Mucosa of rectum (tissue), 2 donors: ENCODE data around the gene SH3PXD2B.

Experiments used
- H3K27ac ChIP-seq, 2 donors: one replicate each; pipeline ENCODE4 v1.7.0; 2013; ENCODE audit warnings: inconsistent platforms in 2 of 2, low read depth in 2 of 2, low read length in 2 of 2
- H3K27me3 ChIP-seq, 2 donors: one replicate each; pipeline ENCODE4 v1.7.0; 2013; ENCODE audit warnings: low read length in 2 of 2; ENCODE audit not compliant: control insufficient read depth in 2 of 2, insufficient read depth in 2 of 2
- H3K36me3 ChIP-seq, 2 donors: one replicate each; pipeline ENCODE4 v1.7.0; 2013; ENCODE audit warnings: low read length in 2 of 2; ENCODE audit not compliant: control insufficient read depth in 2 of 2, insufficient read depth in 2 of 2
- H3K4me1 ChIP-seq, 2 donors: one replicate each; pipeline ENCODE4 v1.7.0; 2013; ENCODE audit warnings: low read length in 2 of 2, mild to moderate bottlenecking in 1 of 2; ENCODE audit not compliant: control insufficient read depth in 2 of 2, insufficient read depth in 2 of 2
- H3K4me3 ChIP-seq, 2 donors: one replicate each; pipeline ENCODE4 v1.7.0; 2013; ENCODE audit warnings: low read length in 2 of 2
- H3K9ac ChIP-seq, 2 donors: one replicate each; pipeline ENCODE4 v1.7.0; 2013; ENCODE audit warnings: low read length in 2 of 2, low read depth in 1 of 2, mild to moderate bottlenecking in 1 of 2
- H3K9me3 ChIP-seq, 2 donors: one replicate each; pipeline ENCODE4 v1.7.0; 2013; ENCODE audit warnings: low read length in 2 of 2; ENCODE audit not compliant: control insufficient read depth in 2 of 2
- donor health status: healthy.
- donor health status: Normal muscosa, but diverticular disease.

The SH3PXD2B gene

DNA sequence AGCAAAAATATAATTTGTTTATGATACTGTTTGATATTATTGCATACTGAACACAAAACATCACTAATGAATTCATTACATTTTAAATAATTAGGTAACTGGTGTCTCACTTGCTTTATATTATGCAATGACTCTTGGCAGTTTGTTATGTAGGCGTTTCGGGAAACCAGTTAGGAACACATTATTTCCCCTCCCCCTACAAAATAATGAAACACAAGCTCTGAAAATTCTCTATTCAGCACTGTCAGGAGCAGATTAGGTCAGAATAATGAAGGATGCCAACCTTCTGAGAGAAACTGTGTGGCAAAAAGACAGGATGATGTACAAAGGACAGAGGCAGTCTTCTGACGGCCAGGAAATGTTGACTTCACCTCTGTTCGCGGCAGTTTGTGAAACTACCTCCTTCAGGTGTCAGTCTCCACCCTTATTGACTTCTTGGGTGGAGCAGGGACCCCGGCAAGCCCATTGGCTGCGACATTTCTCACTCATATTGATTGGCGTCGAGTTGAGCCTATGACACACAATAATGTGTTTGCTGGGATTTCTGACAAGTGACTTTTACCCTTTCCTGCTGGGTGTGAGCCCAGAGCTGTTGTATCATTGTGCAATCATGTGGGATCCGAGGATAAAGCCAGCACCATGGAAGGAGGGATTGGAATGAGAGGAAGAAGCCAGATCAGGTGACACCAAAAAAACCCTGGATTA, 33.9 kb downstream of the SH3PXD2B start:
- Histone ChIP-seq H3K27me3 (no peaks in the 10 kb centered on the region), H3K36me3 (peaks cover 0 to 5% of the 10 kb centered on the region in 2 donors), H3K9ac (peak overlapping the region; percentile 53 to 61), H3K9me3 (no peaks in the 10 kb centered on the region), H3K4me3 (peak overlapping the region; percentile 34 to 68), H3K27ac (peak overlapping the region; percentile 85 to 92), H3K4me1 (peaks cover 18 to 37% of the 10 kb centered on the region in 2 donors)

GRCh38 chr5:172418862-172419814, 35.2 kb downstream of the SH3PXD2B start:
- peak overlapping the region; percentile 85 to 92 for H3K27ac ChIP-seq
- no peaks in the 10 kb centered on the region for H3K27me3 ChIP-seq
- peaks cover 20 to 34% of the 10 kb centered on the region in 2 donors for H3K4me1 ChIP-seq
- peak overlapping the region; percentile 20 to 61 for H3K9ac ChIP-seq
- H3K4me3 ChIP-seq, result no peak overlapping the region
- H3K36me3 ChIP-seq, result peaks cover 0 to 5% of the 10 kb centered on the region in 2 donors
- no peaks in the 10 kb centered on the region for H3K9me3 ChIP-seq

- peaks cover 0 to 5% of the 10 kb centered on the region in 2 donors for H3K36me3 ChIP-seq
- H3K4me1 ChIP-seq, result peaks cover 22 to 34% of the 10 kb centered on the region in 2 donors
- no peaks in the 10 kb centered on the region for H3K9me3 ChIP-seq
- H3K9ac ChIP-seq, result no peak overlapping the region
- peak overlapping the region; percentile 85 to 92 for H3K27ac ChIP-seq
- H3K27me3 ChIP-seq, result no peaks in the 10 kb centered on the region
- H3K4me3 ChIP-seq, result no peak overlapping the region
Measured at GRCh38 chr5:172417983-172418630, 36.2 kb downstream of the SH3PXD2B start.

DNA sequence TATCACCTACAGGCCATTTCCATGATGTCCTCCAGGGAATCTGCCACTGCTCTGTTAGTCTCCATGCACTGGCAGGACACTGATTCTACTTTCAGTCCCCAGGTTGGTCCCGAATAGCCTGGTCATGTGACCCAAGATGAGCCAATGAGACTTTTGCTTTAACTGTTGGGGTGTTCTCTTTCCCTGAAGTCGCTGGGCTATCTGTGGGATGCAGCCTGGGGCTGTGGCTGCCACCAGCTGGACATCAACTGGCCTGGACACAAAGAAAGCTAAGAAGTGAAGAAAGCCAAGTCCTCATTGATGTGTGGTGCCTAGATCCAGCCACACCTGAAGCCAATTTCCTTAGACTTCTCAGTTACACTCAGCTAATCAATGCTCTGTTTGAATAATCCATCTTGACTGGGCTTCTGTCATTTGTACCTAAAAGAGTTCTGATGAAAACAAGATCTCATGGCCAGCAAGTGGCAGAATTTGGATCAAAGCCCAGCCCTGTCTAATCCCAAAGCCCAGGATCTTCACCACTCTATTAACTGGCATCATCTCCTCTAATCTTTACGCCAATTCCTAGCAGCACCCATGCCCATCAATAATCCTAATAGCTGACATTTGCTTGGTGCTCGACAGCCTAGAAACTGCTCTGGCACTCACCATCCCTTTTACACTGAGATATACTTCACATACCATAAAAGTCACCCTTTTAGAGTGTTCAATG, 37.0 kb downstream of the SH3PXD2B start:
- no peak overlapping the region for H3K9ac ChIP-seq

DNA sequence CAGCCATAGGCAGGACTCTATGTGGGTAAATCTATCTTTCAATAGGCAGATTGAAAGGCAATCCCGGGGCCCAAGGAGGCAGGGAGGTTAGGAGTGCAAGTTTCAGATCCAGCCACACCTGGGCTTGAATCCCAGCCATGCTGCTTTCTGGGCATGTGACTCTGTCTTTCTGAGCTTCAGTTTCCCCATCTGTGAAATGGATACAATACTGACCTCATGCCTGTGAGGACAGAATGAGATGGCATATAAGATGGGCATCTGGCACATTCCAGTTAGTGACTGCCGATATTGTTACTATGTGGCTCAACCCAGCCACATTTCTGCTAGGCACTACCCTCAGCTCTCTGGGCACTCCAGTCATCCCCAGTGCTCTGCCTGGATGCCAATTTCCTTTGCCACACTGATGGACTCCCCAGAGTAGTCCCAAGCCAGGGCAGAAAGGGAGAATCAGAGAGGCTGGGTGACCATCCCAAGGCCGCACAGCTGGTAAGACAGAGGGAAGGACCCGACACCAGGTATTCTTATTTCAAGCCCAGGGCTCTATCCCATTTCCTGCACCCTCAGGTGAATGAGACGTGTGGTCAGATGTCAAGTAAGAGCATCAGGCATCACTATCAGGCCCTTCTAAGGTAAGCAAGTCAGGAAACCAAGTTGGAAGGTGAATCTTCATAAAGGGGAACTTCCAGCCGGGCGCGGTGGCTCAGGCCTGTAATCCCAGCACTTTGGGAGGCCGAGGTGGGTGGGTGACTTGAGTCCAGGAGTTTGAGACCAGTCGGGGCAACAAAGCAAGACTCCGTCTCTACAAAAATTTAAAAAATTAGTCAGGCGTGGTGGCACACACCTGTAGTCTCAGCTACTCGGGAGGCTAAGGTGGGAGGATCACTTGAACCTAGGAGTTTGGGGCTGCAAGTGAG, 38.7 kb downstream of the SH3PXD2B start:
- H3K27ac ChIP-seq, result peak overlapping the region in 1 of 2 donors; percentile 45
- H3K36me3 ChIP-seq, result no peaks in the 10 kb centered on the region
- no peak overlapping the region for H3K9ac ChIP-seq
- H3K4me1 ChIP-seq, result peaks cover 24 to 41% of the 10 kb centered on the region in 2 donors
- H3K27me3 ChIP-seq, result no peaks in the 10 kb centered on the region
- H3K9me3 ChIP-seq, result no peaks in the 10 kb centered on the region
- H3K4me3 ChIP-seq, result no peak overlapping the region

More for the DNA sequence above, 37.0 kb downstream of the SH3PXD2B start:
- Histone ChIP-seq H3K4me1 (peaks cover 24 to 37% of the 10 kb centered on the region in 2 donors), H3K9me3 (no peaks in the 10 kb centered on the region), H3K4me3 (no peak overlapping the region), H3K27me3 (no peaks in the 10 kb centered on the region), H3K36me3 (peaks cover 0 to 5% of the 10 kb centered on the region in 2 donors), H3K27ac (peak overlapping the region; percentile 85 to 92)

GRCh38 chr5:172414531-172415361, 39.6 kb downstream of the SH3PXD2B start:
- Histone ChIP-seq H3K27ac (peak overlapping the region in 1 of 2 donors; percentile 45), H3K4me1 (peaks cover 24 to 33% of the 10 kb centered on the region in 2 donors), H3K27me3 (no peaks in the 10 kb centered on the region), H3K9me3 (no peaks in the 10 kb centered on the region), H3K9ac (no peak overlapping the region), H3K4me3 (no peak overlapping the region), H3K36me3 (no peaks in the 10 kb centered on the region)

DNA sequence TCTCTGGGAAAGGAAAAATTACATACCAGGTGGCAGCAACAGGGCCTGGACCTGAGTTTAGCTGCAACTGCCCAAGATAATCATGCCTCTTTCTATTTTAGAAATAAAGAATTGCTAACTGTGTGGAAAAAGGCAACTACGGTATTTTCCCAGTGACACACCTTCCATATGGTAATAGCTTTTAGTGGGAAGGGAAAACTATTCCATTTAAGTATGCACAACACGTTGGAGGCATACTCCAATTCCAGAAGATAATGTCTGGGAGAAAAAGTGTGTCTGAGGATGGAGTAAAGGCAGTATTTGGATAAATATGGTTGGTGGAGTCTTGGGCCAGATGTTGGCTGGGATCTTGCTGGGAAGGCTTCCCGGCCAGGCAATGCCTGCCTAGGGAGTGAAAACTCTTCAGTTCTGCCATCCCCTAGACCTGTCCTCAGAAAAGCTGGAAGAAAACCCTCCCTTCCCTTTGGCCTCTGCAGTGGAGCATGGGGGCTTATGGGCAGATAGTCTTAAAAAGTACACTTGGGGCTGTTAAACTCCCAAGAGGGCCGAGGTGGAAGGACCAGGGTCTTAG, 40.6 kb downstream of the SH3PXD2B start:
- Histone ChIP-seq H3K36me3 (no peaks in the 10 kb centered on the region), H3K4me3 (no peak overlapping the region), H3K27me3 (no peaks in the 10 kb centered on the region), H3K4me1 (peaks cover 17 to 22% of the 10 kb centered on the region in 2 donors), H3K9me3 (no peaks in the 10 kb centered on the region), H3K27ac (peak overlapping the region; percentile 62 to 82), H3K9ac (no peak overlapping the region)

- Histone ChIP-seq H3K27ac (peak overlapping the region; percentile 73 to 82), H3K9me3 (no peaks in the 10 kb centered on the region), H3K36me3 (no peaks in the 10 kb centered on the region), H3K9ac (no peak overlapping the region), H3K4me3 (no peak overlapping the region), H3K4me1 (peaks cover 13 to 19% of the 10 kb centered on the region in 2 donors), H3K27me3 (no peaks in the 10 kb centered on the region)
Measured at GRCh38 chr5:172412724-172413286, 41.5 kb downstream of the SH3PXD2B start.
